ENCODE data around the gene TNFRSF1B.

TNFRSF1B gene

GRCh38 chr1:12164210-12164609, 2.6 kb upstream of the TNFRSF1B start:
- TF ChIP-seq CTCF (IDR thresholded peaks at IDR 0.05; ENCODE audit: control insufficient read depth, extremely low read depth, insufficient read depth) = no peak
- no peak for DNase-seq (ENCODE audit: low read depth)
- no peak overlapping the region for H3K4me3 ChIP-seq (ENCODE audit: low read depth, low read length)

GRCh38 chr1:12165342-12165741, 1.4 kb upstream of the TNFRSF1B start:
- no peak for DNase-seq (ENCODE audit: low read depth)
- no peak overlapping the region for H3K4me3 ChIP-seq (ENCODE audit: low read depth, low read length)
- no peak for TF ChIP-seq CTCF (IDR thresholded peaks at IDR 0.05; ENCODE audit: control insufficient read depth, extremely low read depth, insufficient read depth)

- no peak overlapping the region for H3K4me3 ChIP-seq (ENCODE audit: low read depth, low read length)
Observed at GRCh38 chr1:12167493-12168429, 970 bp downstream of the TNFRSF1B start.

GRCh38 chr1:12168451-12169160, 1.8 kb downstream of the TNFRSF1B start:
- H3K4me3 ChIP-seq (ENCODE audit: low read depth, low read length) = no peak overlapping the region
- no peak for DNase-seq (ENCODE audit: low read depth)
- TF ChIP-seq CTCF (IDR thresholded peaks at IDR 0.05; ENCODE audit: control insufficient read depth, extremely low read depth, insufficient read depth) = no peak

More at GRCh38 chr1:12167493-12168429, 970 bp downstream of the TNFRSF1B start:
- no peak for TF ChIP-seq CTCF (IDR thresholded peaks at IDR 0.05; ENCODE audit: control insufficient read depth, extremely low read depth, insufficient read depth)
- no peak for DNase-seq (ENCODE audit: low read depth)

- no peak for DNase-seq (ENCODE audit: low read depth)
- no peak overlapping the region for H3K4me3 ChIP-seq (ENCODE audit: low read depth, low read length)
- no peak for TF ChIP-seq CTCF (IDR thresholded peaks at IDR 0.05; ENCODE audit: control insufficient read depth, extremely low read depth, insufficient read depth)
Observed at GRCh38 chr1:12169442-12170135, 2.8 kb downstream of the TNFRSF1B start.

GRCh38 chr1:12170263-12170671, 3.5 kb downstream of the TNFRSF1B start:
- no peak for DNase-seq (ENCODE audit: low read depth)
- no peak overlapping the region for H3K4me3 ChIP-seq (ENCODE audit: low read depth, low read length)
- no peak for TF ChIP-seq CTCF (IDR thresholded peaks at IDR 0.05; ENCODE audit: control insufficient read depth, extremely low read depth, insufficient read depth)

All from LNCaP clone FGC (cell line).